Smooth muscle cell (in vitro differentiated cells): ENCODE data around the gene PPP1R12B. TPM values are rescaled to one million over a fixed set of nuclear protein-coding genes. Genes with fewer than 3 reads are reported as not detected.
"Not testable (repeated sequence)": the region's sequence is repeated elsewhere in the genome, so short reads cannot be mapped to it uniquely, and the experiment has no call there.

ENCODE experiments used
- DNase-seq: peaks from one replicate; lab custom pipeline; 2025; ENCODE audit not compliant: unreplicated experiment; lab: John Stamatoyannopoulos, UW
- H2AFZ ChIP-seq: fragments of 200-600 bp; sonication (generic); 2 replicates; pipeline ENCODE4 v1.6.0; 2016; ENCODE audit warnings: antibody characterized with exemption, low read depth, mild to moderate bottlenecking
- H3F3A ChIP-seq: fragments of 200-600 bp; sonication (generic); 2 replicates; pipeline ENCODE4 v1.6.0; 2017; ENCODE audit warnings: antibody characterized with exemption, low read depth
- H3K27ac ChIP-seq: fragments of 200-600 bp; sonication (generic); 2 replicates; pipeline ENCODE4 v1.5.1; 2016; ENCODE audit warnings: low read depth, mild to moderate bottlenecking
- H3K27me3 ChIP-seq: fragments of 200-600 bp; sonication (generic); 2 replicates; pipeline ENCODE4 v1.6.1; 2016; ENCODE audit warnings: low read depth, mild to moderate bottlenecking
- H3K36me3 ChIP-seq: fragments of 200-600 bp; sonication (generic); 2 replicates; pipeline ENCODE4 v1.5.1; 2016; ENCODE audit warnings: low read depth
- H3K4me1 ChIP-seq: fragments of 200-600 bp; sonication (generic); 2 replicates; pipeline ENCODE4 v1.5.1; 2016; ENCODE audit warnings: low read depth
- H3K4me2 ChIP-seq: fragments of 200-600 bp; sonication (generic); 2 replicates; pipeline ENCODE4 v1.6.0; 2016; ENCODE audit warnings: mild to moderate bottlenecking
- H3K4me3 ChIP-seq: fragments of 200-600 bp; sonication (generic); 2 replicates; pipeline ENCODE4 v1.5.1; 2016; ENCODE audit warnings: mild to moderate bottlenecking
- H3K79me2 ChIP-seq: fragments of 200-600 bp; sonication (generic); 2 replicates; pipeline ENCODE4 v1.6.0; 2016; ENCODE audit warnings: low read depth, mild to moderate bottlenecking
- H3K9ac ChIP-seq: fragments of 200-600 bp; sonication (generic); 2 replicates; pipeline ENCODE4 v1.6.0; 2016; ENCODE audit warnings: low read depth
- H3K9me3 ChIP-seq: fragments of 200-600 bp; sonication (generic); replicated peaks from 2 replicates; pipeline ENCODE4 v1.5.1; 2016; ENCODE audit warnings: low read depth
- H4K20me1 ChIP-seq: fragments of 200-600 bp; sonication (generic); 2 replicates; pipeline ENCODE4 v1.6.0; 2016; ENCODE audit warnings: low read depth
- CTCF ChIP-seq: fragments of 200-600 bp; sonication (generic); IDR thresholded peaks from 2 replicates; pipeline ENCODE4 v1.5.1; 2017; ENCODE audit warnings: borderline replicate concordance, mild to moderate bottlenecking, antibody characterized with exemption; ENCODE audit not compliant: insufficient read depth, poor library complexity, severe bottlenecking
- WGBS: methylation state at CpG from one replicate; pipeline ENCODE4 v1.1.7; 2016; ENCODE audit warnings: low lambda C conversion rate; 5-methylcytosine and 5-hydroxymethylcytosine counted together
- polyA plus RNA-seq: library from polyadenylated mRNA; unstranded; fragments of >200 nt; fragmentation: Nextera tagmentation; extraction: Ambion mirVana; gene quantifications from 2 replicates; pipeline ENCODE4 v1.2.1, GENCODE V29; 2016
- total RNA-seq: library from RNA; depleted of rRNA; stranded (reverse); fragments of >200 nt; gene quantifications from 2 replicates; pipeline ENCODE4 v1.2.3, GENCODE V29; 2014

The PPP1R12B gene
- total and polyA plus RNA-seq, 2 experiments from 2014 or later = 2.8 to 6.7 TPM

GRCh38 chr1:202367271-202367670, 18.8 kb downstream of the PPP1R12B start:
- peaks cover 10% of the 10 kb centered on the region for H3K79me2 ChIP-seq
- H2AFZ ChIP-seq = no peak overlapping the region
- DNase-seq = no peak
- H3K4me3 ChIP-seq = no peak overlapping the region
- H4K20me1 ChIP-seq = peaks cover 49% of the 10 kb centered on the region
- no peaks in the 10 kb centered on the region for H3K36me3 ChIP-seq
- no peaks in the 10 kb centered on the region for H3K4me1 ChIP-seq
- H3F3A ChIP-seq = no peaks in the 10 kb centered on the region
- TF ChIP-seq CTCF = no peak
- peak overlapping the region; percentile 17 for H3K27ac ChIP-seq
- H3K27me3 ChIP-seq = no peaks in the 10 kb centered on the region
- WGBS = 40% methylated on average over 1 of the region's 1 CpG
- no peak overlapping the region for H3K4me2 ChIP-seq
- H3K9me3 ChIP-seq = no peaks in the 10 kb centered on the region
- no peak overlapping the region for H3K9ac ChIP-seq

GRCh38 chr1:202370906-202371305, 22.4 kb downstream of the PPP1R12B start:
- H3K4me3 ChIP-seq, H2AFZ ChIP-seq, H3K4me1 ChIP-seq, H3K9ac ChIP-seq, H3K4me2 ChIP-seq, DNase-seq, H3K27me3 ChIP-seq, H3K27ac ChIP-seq, H3F3A ChIP-seq, H3K9me3 ChIP-seq, H3K36me3 ChIP-seq: not testable (repeated sequence)
- peaks cover 37% of the 10 kb centered on the region for H4K20me1 ChIP-seq
- peaks cover 11% of the 10 kb centered on the region for H3K79me2 ChIP-seq
- 96% methylated on average over 4 of the region's 4 CpGs for WGBS

- Histone ChIP-seq H3K27me3 (no peaks in the 10 kb centered on the region), H3F3A (no peaks in the 10 kb centered on the region), H2AFZ (no peak overlapping the region), H3K79me2 (peaks cover 15% of the 10 kb centered on the region), H3K4me1 (no peaks in the 10 kb centered on the region), H3K4me3 (no peak overlapping the region), H3K27ac (no peak overlapping the region), H4K20me1 (peaks cover 19% of the 10 kb centered on the region), H3K9ac (no peak overlapping the region), H3K9me3 (no peaks in the 10 kb centered on the region), H3K36me3 (no peaks in the 10 kb centered on the region), H3K4me2 (no peak overlapping the region)
- TF ChIP-seq CTCF = no peak
- no peak for DNase-seq
Measured at GRCh38 chr1:202374099-202374498, 25.6 kb downstream of the PPP1R12B start.

DNA sequence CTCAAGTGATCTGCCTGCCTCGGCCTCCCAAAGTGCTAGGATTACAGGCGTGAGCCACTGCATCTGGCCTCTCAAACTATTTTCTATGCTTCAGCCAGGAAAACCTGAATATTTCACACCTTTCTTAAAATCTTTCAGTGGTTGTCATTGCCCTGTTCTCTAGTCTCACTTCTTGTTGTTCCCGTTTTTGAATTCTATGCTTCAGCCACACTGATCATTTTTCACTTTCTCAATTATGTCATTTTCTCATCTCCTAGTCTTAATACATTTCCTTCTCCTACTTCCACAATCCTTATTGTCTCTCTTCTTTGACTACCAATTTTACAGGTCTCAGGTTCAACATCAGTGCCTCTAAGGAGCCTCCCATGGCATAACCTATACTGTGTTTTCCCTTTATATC, 26.7 kb downstream of the PPP1R12B start:
- 94% methylated on average over 3 of the region's 3 CpGs for WGBS
- not testable (repeated sequence) for H3K4me2 ChIP-seq

DNA sequence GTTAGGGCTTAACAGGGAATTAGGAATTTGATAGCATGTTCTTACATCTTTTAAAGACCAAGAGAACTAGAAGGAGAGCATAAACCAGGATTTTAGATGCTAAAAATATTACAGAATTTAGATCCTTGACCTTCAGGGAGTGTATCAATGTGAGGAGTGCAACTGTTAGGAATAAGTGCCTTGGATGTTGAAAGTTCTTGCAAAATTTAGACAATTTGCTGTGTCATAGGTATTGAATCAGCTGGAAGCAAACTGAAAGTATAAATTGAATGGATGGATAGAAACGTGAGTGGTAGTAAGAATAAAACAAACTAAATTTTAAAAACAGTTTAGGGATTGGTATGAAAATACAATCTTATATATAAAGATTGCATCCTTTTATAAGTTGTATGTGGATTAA, 27.7 kb downstream of the PPP1R12B start:
- Histone ChIP-seq H3K9ac (no peak overlapping the region), H4K20me1 (peaks cover 38% of the 10 kb centered on the region), H3K27me3 (no peaks in the 10 kb centered on the region), H3K79me2 (peaks cover 15% of the 10 kb centered on the region), H3K4me2 (no peak overlapping the region), H3K36me3 (no peaks in the 10 kb centered on the region), H3K4me3 (no peak overlapping the region), H3F3A (no peaks in the 10 kb centered on the region), H3K4me1 (no peaks in the 10 kb centered on the region), H2AFZ (no peak overlapping the region), H3K9me3 (no peaks in the 10 kb centered on the region), H3K27ac (no peak overlapping the region)
- no peak for TF ChIP-seq CTCF
- DNase-seq = no peak
- 97% methylated on average over 1 of the region's 1 CpG for WGBS

More for the DNA sequence above, 26.7 kb downstream of the PPP1R12B start:
- not testable (repeated sequence) for H3K9ac ChIP-seq, H3K4me3 ChIP-seq, H3K27me3 ChIP-seq, H3F3A ChIP-seq, DNase-seq, H3K36me3 ChIP-seq, H3K27ac ChIP-seq, H3K4me1 ChIP-seq, H3K9me3 ChIP-seq, H2AFZ ChIP-seq
- H4K20me1 ChIP-seq = peaks cover 30% of the 10 kb centered on the region
- peaks cover 15% of the 10 kb centered on the region for H3K79me2 ChIP-seq

DNA sequence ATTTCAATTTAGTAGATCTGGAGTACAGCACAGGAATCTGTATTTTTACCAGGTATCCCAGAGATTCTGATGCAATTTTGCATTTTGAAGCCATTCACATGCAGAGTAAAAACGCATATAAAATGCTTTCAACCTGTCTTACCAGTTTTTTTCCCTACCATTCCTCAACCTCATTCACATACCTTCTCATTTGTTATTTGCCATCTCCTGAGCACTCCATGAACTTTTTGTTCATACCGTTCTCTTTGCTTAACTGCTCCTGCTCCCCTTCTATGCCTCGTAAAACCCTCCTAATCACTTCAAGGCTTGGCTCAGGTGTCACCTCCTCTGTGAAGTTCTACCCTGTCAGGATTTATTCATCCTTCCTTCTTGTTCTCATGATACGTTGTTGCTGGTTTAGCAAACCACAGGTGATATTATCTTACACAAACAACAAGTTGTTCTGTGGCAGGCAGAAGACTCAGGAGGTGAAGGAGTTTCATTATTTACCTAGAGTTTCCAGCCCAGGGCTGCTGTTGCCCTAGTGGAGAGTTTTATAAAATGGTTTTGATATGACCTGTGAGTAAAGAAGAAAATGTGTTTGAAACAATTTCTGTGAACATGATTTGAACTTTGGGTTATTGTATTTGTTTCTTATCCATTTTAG, 31.5 kb downstream of the PPP1R12B start:
- DNase-seq, H3K9me3 ChIP-seq, H3K36me3 ChIP-seq, H3K27me3 ChIP-seq, H3K79me2 ChIP-seq, H3F3A ChIP-seq, H2AFZ ChIP-seq, H3K4me1 ChIP-seq, H3K9ac ChIP-seq: not testable (repeated sequence)
- peak overlapping the region; percentile 28 for H3K4me3 ChIP-seq
- peak overlapping the region; percentile 56 for H3K27ac ChIP-seq
- peak overlapping the region; percentile 39 for H3K4me2 ChIP-seq
- H4K20me1 ChIP-seq = peaks cover 51% of the 10 kb centered on the region
- WGBS = 19% methylated on average over 4 of the region's 4 CpGs
